GM06990 (cell line): ENCODE results near the gene CDC14C.

Source experiments
- DNase-seq: peaks from one replicate; pipeline ENCODE4 v3.0.0-alpha.2; 2011; ENCODE audit not compliant: insufficient read length; ENCODE audit errors: extremely low read depth
- H3K27me3 ChIP-seq: replicated peaks from 2 replicates; pipeline ENCODE4 v1.6.0; 2011; ENCODE audit warnings: low read length; ENCODE audit not compliant: control insufficient read depth, insufficient read depth
- H3K36me3 ChIP-seq: 2 replicates; pipeline ENCODE4 v1.5.1; 2011; ENCODE audit warnings: low read length; ENCODE audit not compliant: control insufficient read depth, insufficient read depth
- H3K4me3 ChIP-seq: replicated peaks from 2 replicates; pipeline ENCODE4 v1.5.1; 2011; ENCODE audit warnings: low read depth, mild to moderate bottlenecking, control low read depth, low read length
- CTCF ChIP-seq: IDR thresholded peaks from 2 replicates; pipeline ENCODE4 v1.5.1; 2011; ENCODE audit warnings: low read length, control low read depth, mild to moderate bottlenecking, inconsistent platforms; ENCODE audit not compliant: insufficient read depth, poor library complexity, severe bottlenecking

The CDC14C gene

GRCh38 chr7:48959676-48960075 is 35.3 kb downstream of the CDC14C start:
- Histone ChIP-seq H3K4me3 (no peak overlapping the region), H3K27me3 (no peaks in the 10 kb centered on the region), H3K36me3 (no peaks in the 10 kb centered on the region)
- no peak for DNase-seq
- TF ChIP-seq CTCF, result no peak

GRCh38 chr7:48962821-48963505 is 38.6 kb downstream of the CDC14C start:
- Histone ChIP-seq H3K27me3 (no peaks in the 10 kb centered on the region), H3K36me3 (no peaks in the 10 kb centered on the region), H3K4me3 (no peak overlapping the region)
- no peak for TF ChIP-seq CTCF
- DNase-seq, result no peak

GRCh38 chr7:48964074-48964473 is 39.7 kb downstream of the CDC14C start:
- no peak for DNase-seq
- Histone ChIP-seq H3K4me3 (no peak overlapping the region), H3K27me3 (no peaks in the 10 kb centered on the region), H3K36me3 (no peaks in the 10 kb centered on the region)
- no peak for TF ChIP-seq CTCF

- Histone ChIP-seq H3K4me3 (no peak overlapping the region), H3K27me3 (no peaks in the 10 kb centered on the region), H3K36me3 (no peaks in the 10 kb centered on the region)
- TF ChIP-seq CTCF, result no peak
- no peak for DNase-seq
Measured at GRCh38 chr7:48971173-48971572, 46.8 kb downstream of the CDC14C start.

- Histone ChIP-seq H3K4me3 (no peak overlapping the region), H3K27me3 (no peaks in the 10 kb centered on the region), H3K36me3 (no peaks in the 10 kb centered on the region)
- TF ChIP-seq CTCF, result no peak
- DNase-seq, result no peak
Measured at GRCh38 chr7:48976253-48976652, 51.9 kb downstream of the CDC14C start.

- TF ChIP-seq CTCF, result no peak
- Histone ChIP-seq H3K27me3 (no peaks in the 10 kb centered on the region), H3K36me3 (no peaks in the 10 kb centered on the region), H3K4me3 (no peak overlapping the region)
- no peak for DNase-seq
Measured at GRCh38 chr7:48976850-48977249, 52.5 kb downstream of the CDC14C start.
